Stimulated activated CD4-positive, alpha-beta T cell treated with anti-CD3 and anti-CD28 coated beads, Interleukin-12 subunit alpha, Interleukin-12 subunit beta, amount 100 ng/mL, for 4 hours (primary cell): ENCODE data around the gene ARHGAP6.

Experiments used
- DNase-seq: peaks from one replicate; pipeline ENCODE4 v3.0.0-alpha.2; 2020

ARHGAP6 gene

DNA sequence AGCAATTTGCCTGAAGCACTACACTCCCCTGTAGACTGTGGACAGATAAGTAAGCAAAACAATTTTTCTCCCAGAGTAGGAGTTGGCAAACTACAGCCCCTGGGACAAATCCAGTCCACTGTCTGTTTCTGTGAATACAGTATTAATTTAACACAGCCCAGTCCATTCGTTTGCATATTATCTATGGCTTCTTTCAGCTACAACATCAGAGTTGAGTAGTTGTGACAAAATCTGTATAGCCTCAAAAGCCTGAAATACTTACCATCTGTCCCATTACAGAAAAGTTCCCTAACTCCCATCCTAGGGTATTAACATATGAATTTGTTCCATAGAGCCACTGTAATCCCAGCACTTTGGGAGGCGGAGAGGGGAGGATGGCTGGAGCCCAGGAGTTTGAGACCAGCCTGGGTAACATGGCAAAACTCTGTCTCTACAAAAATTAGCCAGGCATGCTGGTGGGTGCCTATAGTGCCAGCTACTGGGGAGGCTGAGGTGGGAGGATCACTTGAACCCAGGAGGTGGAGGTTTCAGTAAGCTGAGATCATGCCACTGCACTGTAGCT lies 319.5 kb downstream of the ARHGAP6 start:
- no peak for DNase-seq

DNA sequence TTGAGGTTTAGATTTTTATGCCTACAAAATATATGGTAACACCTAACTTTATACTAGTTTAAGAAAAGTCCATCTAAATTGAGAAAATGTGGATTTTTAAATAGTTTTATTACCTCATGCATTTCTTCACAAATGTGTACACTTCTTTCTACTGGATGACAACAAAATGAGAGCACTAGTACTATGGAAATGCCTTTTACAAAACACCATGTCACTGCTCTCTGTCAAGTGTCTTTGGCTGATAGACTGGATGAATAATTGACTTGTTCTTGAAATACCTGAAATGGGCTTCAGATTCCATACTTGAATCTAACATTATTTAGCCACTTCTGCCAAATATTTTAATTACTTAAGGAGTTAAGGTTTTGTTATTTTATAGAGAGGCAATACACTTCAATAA lies 323.0 kb downstream of the ARHGAP6 start:
- no peak for DNase-seq

DNA sequence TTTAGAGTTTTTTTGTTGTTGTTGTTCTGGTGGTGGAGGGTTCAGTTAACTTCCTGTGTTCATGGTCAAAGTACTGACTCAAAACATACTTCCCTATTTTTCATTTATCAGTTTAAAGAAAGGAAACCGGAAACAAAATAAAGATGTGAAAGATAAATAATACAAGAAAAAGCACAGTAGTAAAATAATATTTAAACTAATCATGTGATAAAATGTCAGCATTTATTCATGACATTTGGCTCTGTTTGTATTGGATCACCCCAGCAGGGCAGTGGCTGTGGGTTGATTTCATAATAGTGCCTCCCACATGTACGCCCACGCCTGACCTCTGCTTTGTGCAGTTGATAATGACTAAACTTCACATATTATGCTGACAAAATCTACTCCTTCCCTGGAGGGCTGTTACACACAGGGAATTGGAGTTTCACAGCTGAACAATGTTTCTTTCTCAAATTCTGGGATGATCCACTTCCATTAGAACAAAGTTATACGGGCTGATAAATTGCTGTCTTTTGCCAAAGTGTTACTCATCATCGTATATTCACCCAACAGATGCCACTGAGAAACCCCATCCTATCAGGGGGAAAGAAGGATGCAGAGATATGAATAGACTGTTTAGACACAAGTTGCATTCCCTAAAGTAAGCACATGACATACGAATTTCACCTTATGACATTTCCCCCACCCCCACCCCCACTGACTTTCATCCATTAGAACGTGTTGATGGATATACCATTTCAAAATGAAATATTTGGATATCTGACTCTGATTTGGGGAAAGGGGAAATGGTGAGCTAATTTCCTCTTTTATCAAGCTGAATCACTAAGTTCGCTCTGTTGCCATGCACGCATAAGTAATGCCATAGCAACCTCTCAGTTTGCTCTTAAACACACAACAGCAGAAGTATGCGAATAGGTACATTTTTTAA lies 324.2 kb downstream of the ARHGAP6 start:
- DNase-seq, result no peak

DNA sequence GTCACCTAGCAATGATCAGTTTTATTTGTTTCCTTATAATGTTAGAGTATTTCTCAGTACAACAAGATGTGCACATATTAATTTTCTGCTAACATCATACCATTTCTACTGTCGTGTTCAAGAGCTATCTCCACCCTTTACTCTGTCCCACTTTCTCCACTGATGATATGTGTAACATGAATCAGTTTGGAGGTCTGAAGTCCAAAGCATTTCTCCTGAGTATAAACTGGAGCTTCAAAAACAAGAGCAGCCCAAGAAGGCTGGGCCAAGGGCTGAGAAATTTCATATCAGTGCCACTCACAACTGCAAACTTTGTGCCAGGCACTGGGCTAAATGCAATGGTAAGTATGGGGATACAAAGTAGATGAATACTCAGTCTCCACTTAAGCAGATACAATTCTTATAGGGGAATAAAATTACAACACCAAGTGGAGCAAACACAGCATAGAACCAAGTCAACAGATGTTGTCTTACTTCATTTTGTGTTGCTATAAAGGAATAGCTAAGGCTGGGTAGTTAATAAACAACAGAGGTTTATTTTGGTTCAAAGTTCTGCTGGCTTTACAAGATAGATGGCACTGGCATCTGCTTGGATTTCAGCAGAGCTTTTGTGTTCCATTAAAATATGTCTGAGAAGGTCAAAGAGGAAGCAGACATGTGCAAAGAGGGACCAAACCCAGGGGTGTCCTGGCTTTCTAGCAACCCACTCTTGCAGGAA lies 328.3 kb downstream of the ARHGAP6 start:
- no peak for DNase-seq

DNA sequence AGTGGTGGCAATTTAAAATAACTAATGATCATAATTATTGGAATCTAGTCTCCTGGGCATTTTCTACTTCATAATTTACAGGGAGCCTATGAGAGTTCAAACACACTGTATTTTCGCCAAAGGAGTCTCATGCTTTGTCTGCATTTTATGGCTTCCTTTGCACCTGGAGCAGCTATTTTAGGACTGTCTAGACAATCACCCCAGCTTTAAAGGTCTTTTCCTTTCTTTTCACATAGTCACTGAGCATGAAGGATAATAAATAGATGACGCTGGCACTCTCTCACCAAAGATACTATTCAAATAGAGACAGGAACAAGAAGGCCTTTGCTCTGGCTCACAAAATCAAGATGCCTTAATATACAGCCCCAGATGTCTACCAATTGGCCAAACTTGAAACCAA lies 329.5 kb downstream of the ARHGAP6 start:
- DNase-seq, result no peak

DNA sequence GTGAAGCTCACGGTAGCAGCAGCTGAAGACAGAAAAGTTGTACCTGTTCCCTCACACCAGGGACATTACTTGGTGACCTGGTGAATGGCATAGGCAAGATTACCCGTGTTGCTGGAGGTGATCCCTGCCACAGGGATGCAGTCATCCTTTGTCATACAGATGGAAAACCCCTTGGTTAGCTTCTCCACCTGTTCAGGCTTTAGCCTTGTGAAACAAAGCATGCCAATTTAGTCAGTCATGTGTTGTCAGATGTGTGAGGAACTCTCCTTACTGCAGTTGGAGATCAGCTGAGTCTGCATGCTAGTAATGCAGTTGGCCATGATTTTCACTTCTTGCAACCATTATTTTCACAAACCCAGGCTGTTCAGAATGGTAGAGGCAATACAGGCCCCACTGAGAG lies 331.6 kb downstream of the ARHGAP6 start:
- DNase-seq, result no peak

DNA sequence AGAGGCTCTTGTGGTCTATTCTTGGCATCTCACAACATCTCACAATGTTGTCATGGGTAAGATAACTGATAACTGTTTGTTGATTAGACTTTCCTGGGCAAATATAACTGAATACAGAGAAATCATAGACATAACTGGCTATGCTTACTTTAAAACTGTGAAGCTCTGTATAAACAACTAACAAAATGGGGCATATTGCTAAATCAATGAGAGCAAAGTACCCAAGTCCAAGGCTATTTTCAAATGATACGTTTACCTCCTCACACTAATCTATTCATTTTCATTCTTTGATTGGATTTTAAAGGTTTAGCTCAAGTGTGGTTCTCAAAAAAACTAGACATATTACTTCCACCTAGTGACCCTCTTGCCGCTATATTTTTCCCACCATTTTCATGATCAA lies 333.9 kb downstream of the ARHGAP6 start:
- DNase-seq, result no peak

DNA sequence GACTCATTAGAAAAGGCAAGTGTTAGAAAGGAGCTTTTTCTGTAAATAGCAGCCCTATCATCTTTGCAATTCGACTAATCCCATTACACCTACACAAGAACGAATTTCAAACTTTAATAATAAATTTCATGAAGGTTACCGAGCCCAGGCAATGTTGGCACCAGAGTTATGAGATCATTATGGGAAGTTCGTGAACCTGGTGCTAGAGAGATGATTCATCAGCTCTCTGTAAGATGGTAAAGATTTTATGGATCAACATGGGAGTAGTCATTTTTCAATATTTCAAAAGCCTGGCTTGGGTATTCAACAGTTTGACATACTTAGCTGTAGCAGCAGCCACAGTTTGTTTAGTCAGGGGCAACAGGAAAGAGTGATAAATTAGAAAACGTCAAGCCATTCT lies 336.7 kb downstream of the ARHGAP6 start:
- no peak for DNase-seq

DNA sequence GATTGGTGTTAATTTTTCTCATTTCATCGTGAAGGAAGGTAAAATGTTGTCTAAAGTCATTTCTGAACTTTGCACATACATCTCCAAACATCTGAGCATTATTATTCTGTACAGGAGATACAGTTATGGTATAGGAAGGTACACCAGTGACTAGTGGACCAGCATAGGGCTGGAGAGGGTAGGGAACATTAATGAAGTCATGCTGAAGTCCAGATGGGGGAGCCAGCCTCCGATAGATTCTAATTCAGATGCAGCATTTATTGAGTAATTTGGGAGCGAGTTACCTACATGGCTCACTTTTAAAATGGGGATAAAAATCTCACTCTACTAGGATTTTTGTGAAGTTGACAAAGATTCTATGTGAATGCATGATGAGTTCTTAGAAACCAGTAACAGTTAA lies 337.6 kb downstream of the ARHGAP6 start:
- DNase-seq, result no peak

DNA sequence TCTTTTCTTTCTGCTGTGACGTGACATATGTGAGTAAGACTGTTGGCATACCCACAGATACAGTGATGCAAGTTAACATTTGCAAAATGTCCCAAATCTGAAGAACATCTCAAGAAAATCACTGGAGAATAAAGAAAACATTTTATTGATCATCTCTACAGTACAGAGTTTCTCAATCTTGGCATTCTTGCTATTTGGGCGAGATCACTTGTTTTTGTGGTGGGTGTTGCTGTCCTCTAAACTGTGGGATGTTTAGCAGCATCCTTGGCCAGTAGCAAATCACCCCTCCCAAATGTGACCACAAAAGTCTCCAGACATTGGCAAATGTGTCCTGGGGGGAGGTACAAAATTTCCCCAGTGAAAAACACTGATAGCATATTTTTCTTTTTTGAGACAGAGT lies 343.7 kb downstream of the ARHGAP6 start:
- no peak for DNase-seq

DNA sequence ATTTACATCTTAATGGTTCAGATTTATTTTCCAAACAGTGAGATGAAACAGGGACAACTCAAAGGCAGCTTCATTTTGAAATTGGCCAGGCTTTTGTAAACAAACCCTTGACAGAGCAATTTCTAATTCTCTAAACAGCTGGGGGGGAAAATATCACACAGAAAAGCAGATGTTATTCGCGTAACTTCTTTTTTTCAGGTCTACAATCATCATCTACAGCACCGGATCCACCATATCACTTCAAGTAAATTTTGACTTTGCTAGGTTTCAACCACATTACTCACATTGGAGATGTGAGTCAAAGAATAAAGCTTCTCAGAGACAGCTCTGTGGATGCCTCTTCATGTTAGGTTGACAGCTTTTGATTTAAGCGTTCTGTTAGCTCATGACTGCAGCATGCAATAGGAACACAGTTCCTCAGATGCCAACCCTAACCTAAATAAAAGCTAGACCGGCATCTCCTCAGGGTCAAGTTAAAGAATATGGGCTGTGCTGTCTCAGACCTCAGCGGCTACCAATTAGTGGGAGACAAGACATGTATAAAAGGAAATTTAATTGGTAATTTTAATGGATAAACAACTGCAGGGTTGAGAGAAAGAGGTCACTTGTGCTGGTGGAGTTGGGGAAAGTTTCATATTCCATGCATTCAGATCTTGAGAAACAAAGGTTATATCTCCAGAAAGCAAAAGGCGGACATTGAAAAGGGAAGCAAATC lies 345.8 kb downstream of the ARHGAP6 start:
- DNase-seq, result no peak

DNA sequence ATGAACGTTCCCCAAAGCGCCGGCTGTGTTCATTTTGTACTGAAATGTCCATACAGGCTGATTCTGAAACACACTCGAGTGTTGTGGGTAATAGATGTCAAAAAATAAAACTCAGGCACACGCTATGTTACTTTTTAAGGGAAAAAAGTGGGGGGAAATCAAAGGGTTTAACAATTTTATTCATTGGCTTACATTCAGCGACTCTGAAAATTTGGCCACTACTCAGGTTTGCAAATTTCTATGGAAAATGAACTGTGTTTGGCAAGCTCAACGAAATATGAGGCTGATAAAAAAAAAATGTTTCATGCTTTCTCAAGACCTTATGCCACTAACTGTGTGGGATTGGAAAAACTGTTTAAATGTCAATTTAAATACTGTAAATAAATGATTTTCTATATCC lies 354.0 kb downstream of the ARHGAP6 start:
- DNase-seq, result no peak

DNA sequence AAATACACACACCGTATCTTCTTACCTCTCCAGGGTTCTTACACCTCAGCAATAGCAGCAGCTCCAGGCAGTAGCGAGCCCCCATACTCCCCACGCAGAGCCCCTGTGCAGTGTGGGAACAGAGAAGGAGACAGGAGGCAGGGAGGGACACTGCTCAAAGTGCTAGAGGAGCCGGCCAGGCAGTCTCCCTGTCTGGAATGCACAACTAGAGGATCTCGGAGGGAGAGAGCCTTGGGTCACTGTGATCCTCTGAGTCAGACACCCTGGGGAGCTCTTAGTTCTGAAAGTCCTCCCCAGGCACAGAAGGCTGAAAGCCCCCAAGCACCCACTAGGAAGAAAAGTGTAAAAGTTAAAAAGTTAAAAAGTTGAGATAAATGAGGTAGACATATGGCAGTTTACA lies 356.5 kb downstream of the ARHGAP6 start:
- DNase-seq, result no peak

DNA sequence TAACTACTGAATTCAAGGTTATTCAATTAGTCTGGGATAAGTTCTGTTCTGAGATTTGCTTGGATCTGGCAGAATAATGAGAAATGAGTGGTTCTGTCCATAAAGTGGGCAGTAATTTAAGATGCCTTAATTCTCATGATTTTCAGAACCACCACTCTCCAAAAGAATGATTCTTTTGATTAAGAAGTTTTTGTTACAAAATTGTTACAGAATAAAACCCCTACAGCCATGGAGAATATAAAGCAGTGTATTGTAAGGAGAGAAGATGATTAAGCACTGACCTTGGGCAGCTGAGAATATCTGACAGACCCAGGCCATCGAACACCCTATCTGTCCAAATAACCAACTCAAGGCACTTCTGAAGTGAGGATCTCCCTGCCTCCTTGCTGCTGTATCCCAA lies 360.1 kb downstream of the ARHGAP6 start:
- no peak for DNase-seq

DNA sequence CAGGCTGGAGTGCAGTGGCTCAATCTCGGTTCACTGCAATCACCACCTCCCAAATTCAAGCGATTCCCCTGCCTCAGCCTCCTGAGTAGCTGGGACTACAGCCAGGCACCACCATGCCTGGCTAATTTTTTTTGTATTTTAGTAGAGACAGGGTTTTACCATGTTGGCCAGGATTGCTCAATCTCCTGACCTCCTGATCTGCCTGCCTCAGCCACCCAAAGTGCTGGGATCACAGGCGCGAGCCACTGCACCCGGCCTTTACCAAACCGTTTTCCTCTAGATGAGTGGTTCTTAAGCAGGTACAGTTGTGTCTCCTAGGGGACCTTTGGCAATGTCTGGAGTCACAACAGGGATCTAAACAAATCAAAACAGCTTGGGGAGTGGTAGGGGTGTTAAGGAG lies 360.9 kb downstream of the ARHGAP6 start:
- no peak for DNase-seq

DNA sequence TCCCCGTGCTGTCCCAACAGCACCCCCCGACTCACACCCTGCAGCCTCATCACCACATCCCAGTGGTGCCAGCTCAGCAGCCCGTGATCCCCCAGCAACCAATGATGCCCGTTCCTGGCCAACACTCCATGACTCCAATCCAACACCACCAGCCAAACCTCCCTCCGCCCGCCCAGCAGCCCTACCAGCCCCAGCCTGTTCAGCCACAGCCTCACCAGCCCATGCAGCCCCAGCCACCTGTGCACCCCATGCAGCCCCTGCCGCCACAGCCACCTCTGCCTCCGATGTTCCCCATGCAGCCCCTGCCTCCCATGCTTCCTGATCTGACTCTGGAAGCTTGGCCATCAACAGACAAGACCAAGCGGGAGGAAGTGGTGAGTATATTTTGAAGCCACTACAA lies 367.1 kb downstream of the ARHGAP6 start:
- DNase-seq, result no peak

DNA sequence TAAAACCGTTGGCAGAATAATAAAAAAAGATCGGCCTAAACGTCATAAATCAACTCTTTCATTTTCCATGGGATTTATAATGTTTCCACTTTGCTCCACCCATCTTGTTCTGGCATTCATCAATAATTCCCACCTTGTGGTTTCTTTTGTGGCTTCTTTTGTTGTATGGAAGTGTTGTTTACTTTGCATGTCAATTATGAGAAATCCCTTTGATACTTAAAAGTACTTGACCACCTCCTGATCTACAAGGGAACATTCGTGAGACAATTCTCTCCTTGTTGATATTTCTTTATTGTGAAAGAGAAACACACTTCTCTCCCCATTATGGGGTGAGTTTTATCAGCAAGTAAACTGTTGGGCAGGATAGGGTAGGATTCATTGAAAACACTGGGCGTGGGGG lies 369.7 kb downstream of the ARHGAP6 start:
- no peak for DNase-seq

DNA sequence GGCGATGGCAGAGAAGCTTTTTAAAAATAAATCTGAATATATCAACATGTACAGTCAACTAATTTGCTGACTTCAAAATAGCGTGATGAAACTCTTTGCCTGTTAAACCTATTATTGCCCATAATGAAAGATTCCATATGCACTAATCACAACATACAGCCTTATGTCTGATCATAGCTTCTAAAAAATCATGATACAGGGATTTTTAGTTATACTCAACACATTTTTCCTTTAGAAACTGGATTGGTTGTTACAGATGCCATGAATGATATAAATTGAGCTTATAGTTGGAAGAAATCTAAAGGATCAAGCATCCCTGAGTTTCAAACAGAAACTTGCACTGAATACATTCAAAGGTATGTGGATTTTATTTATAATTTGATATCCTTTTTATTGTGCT lies 372.6 kb downstream of the ARHGAP6 start, which contains the start of gene AMELX:
Gene AMELX (plus strand): TSS at position 301 of the 400 bp plus-strand sequence. CDS start 1,376 bp downstream, outside the sequence.
- no peak for DNase-seq

DNA sequence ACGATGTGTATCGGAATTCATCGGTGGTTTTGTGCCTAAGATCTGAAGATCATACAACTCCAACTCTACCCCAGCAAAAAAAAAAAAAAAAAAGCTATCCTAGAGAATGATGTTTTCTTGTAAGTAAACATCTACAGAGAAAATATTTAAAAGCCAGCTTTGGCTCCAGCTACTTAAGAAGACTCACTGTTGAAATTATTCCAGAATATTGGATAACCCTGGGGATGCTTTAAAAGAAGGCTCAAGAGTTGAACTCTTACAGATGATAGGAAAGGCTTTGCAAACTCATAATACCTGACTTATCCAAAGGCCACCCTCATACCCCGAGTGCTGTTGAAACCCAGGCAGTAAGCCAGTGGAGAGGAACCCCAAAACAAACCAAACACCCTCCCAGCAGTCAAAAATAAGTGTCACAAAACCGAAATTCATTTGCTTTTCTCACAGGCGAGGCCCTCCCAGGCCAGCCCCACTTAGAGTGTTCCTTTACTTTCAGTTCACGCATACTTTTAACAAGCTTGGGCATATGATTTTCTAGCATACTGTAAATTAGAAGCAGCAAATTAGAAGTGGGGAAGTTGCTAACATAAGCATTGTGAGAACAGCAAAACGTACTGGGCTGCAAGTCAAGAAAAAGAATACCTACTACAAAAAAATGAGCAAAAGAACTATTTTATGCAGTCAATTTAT lies 375.2 kb downstream of the ARHGAP6 start:
- DNase-seq, result no peak

DNA sequence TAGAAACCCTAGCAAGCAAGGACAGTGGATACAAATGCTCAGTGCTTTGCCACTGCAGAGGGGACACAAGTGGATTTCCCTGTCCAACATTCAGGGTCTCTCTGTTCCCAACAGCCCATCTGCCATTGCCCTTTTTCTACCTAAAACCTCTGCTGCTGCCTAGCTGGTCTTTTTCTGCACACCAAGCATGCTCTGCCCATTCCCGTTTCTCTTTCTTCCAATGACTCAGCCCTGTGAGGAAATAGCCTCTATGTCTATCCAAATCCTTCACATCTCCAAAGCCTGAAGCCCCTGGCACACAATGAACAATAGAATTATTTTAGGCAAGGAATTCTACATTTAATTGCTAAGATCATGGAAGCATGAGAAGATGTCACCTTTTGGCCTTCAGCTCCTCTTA lies 378.2 kb downstream of the ARHGAP6 start:
- DNase-seq, result no peak

DNA sequence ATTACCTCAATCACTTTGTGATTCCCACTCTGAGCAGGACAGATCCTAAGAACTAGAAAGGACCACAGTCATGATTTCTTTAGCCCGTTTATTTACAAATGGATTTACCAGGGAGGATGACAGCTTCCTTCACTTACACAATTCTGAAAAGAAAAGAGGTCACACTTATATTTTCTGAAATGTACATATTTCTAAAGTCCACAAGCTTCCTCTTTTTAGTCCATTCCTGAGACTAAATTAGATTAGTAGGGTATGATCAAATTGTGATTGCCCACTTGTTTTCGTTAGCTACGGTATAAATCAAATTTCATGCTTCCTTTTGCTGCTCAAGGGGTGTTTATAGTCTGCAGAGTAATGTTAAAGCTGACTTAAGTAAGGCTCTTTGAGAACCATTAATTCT lies 380.1 kb downstream of the ARHGAP6 start:
- DNase-seq, result no peak

DNA sequence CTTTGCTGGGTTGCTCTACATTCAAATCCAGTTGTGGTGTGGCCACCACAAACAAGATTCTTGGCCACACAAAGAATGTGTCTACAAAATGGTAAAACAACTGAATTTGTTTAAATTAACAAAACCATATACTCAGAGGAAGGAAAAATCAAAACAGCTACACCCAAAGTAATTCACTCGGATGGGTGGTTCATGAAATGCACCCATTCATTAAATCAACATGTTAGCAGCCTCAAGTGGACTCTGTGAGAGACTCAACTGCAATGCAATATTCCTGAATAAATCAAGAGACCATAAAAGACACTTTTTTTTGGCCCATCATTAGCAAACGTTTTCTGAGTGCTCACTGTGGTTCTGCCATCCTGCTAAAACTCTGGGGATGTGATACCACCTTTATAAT lies 383.7 kb downstream of the ARHGAP6 start:
- no peak for DNase-seq

DNA sequence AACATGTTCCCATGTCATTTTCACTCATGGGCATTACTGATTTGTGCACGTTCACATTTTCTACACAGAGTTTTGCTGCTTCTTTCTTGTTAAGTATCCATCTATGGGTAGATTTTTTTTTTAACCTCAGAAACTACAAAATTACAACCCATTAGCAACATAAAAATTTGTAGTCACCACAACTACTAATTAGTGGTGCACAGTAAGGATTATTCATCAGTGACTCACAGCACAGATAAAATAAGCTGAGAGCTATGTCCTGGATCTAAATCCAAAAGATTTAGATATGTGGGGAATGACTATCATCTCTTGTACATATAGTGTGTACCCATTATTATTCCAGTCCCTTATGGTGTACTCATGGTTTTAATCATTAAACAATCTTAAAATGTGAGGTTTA lies 392.2 kb downstream of the ARHGAP6 start:
- no peak for DNase-seq
